HG03571 (cell line): ENCODE measurements around the gene ARHGAP10.
A peak's percentile ranks its signal among the peaks of the same experiment; 100 is the strongest.
"Not testable (repeated sequence)": the region's sequence is repeated elsewhere in the genome, so short reads cannot be mapped to it uniquely, and the experiment has no call there.

Experiments used
- ATAC-seq: cut with Tn5 transposase; IDR thresholded peaks from one replicate; pipeline ENCODE4 v1.9.1; 2021; ENCODE audit not compliant: unreplicated experiment

The ARHGAP10 gene

GRCh38 chr4:147885216-147885615 lies 153.3 kb downstream of the ARHGAP10 start:
- ATAC-seq = not testable (repeated sequence)

GRCh38 chr4:147891476-147892115 lies 159.7 kb downstream of the ARHGAP10 start:
- no peak for ATAC-seq

- no peak for ATAC-seq
These were observed 167.6 kb downstream of the ARHGAP10 start for GRCh38 chr4:147899512-147899911.

GRCh38 chr4:147901388-147901787 lies 169.5 kb downstream of the ARHGAP10 start:
- ATAC-seq = no peak

GRCh38 chr4:147901916-147902315 lies 170.0 kb downstream of the ARHGAP10 start:
- no peak for ATAC-seq

- no peak for ATAC-seq
These were observed 177.3 kb downstream of the ARHGAP10 start for GRCh38 chr4:147909225-147909624.

- ATAC-seq = no peak
These were observed 178.4 kb downstream of the ARHGAP10 start for GRCh38 chr4:147910315-147910714.

GRCh38 chr4:147912106-147912505 lies 180.2 kb downstream of the ARHGAP10 start:
- ATAC-seq = not testable (repeated sequence)

- ATAC-seq = no peak
These were observed 181.2 kb downstream of the ARHGAP10 start for GRCh38 chr4:147913137-147913536.

GRCh38 chr4:147916351-147916750 lies 184.5 kb downstream of the ARHGAP10 start:
- no peak for ATAC-seq

- no peak for ATAC-seq
These were observed 191.5 kb downstream of the ARHGAP10 start for GRCh38 chr4:147923381-147923780.

- ATAC-seq = no peak
These were observed 192.0 kb downstream of the ARHGAP10 start for GRCh38 chr4:147923854-147924253.

GRCh38 chr4:147924604-147925412 lies 192.9 kb downstream of the ARHGAP10 start:
- ATAC-seq = no peak

GRCh38 chr4:147927377-147928137 lies 195.7 kb downstream of the ARHGAP10 start:
- no peak for ATAC-seq

- no peak for ATAC-seq
These were observed 196.5 kb downstream of the ARHGAP10 start for GRCh38 chr4:147928400-147928799.

- no peak for ATAC-seq
These were observed 197.9 kb downstream of the ARHGAP10 start for GRCh38 chr4:147929746-147930145.

- ATAC-seq = no peak
These were observed 201.4 kb downstream of the ARHGAP10 start for GRCh38 chr4:147933316-147933715.

GRCh38 chr4:147933779-147934178 lies 201.9 kb downstream of the ARHGAP10 start:
- ATAC-seq = no peak

GRCh38 chr4:147938496-147938895 lies 206.6 kb downstream of the ARHGAP10 start:
- no peak for ATAC-seq

GRCh38 chr4:147940171-147940570 lies 208.3 kb downstream of the ARHGAP10 start:
- ATAC-seq = no peak

- no peak for ATAC-seq
These were observed 209.5 kb downstream of the ARHGAP10 start for GRCh38 chr4:147941373-147941772.

- peak; percentile 35 for ATAC-seq
These were observed 210.8 kb downstream of the ARHGAP10 start for GRCh38 chr4:147942729-147943128.
